K562 (cell line): ENCODE measurements around the gene SLC40A1.

Experiments
- CBX2 ChIP-seq: fragments of 200-600 bp; sonication (generic); IDR thresholded peaks from one replicate; pipeline ENCODE4 v1.6.1; 2012; ENCODE audit warnings: mild to moderate bottlenecking, low read length, inconsistent platforms; ENCODE audit not compliant: insufficient read depth, poor library complexity, severe bottlenecking
- CHD4 ChIP-seq: fragments of 200-600 bp; sonication (generic); IDR thresholded peaks from 3 replicates; pipeline ENCODE4 v1.6.1; 2012; ENCODE audit warnings: low read depth, mild to moderate bottlenecking, mixed read lengths, low read length, inconsistent platforms; ENCODE audit not compliant: insufficient read depth, insufficient replicate concordance, poor library complexity, severe bottlenecking
- CREB1 ChIP-seq, 2 experiments: sonication (generic) in 1 of 2; formaldehyde crosslinking in 1 of 2; IDR thresholded peaks; 2 replicates each; pipeline versions ENCODE4 v1.6.1 to v1.8.0; 2012 to 2022; ENCODE audit warnings: inconsistent platforms in 1 of 2, mild to moderate bottlenecking in 1 of 2, missing genetic modification reagents in 1 of 2, moderate library complexity in 1 of 2
- CTCF ChIP-seq, 3 experiments: IDR thresholded peaks in 2 of 3; conservative IDR thresholded peaks in 1 of 3; 2 replicates each; pipeline ENCODE4 v1.5.1; 2011 to 2012; ENCODE audit warnings: low read length in 3 of 3, mild to moderate bottlenecking in 3 of 3, control low read depth in 2 of 3, improper control_type of control experiment in 1 of 3, inconsistent platforms in 1 of 3, low read depth in 1 of 3, mixed read lengths in 1 of 3, moderate library complexity in 1 of 3; ENCODE audit not compliant: insufficient read depth in 2 of 3
- EZH2 ChIP-seq: IDR thresholded peaks from 2 replicates; pipeline ENCODE4 v1.6.1; 2012; ENCODE audit warnings: low read depth, mild to moderate bottlenecking, inconsistent platforms, low read length, borderline replicate concordance
- FOXK1 ChIP-seq: sonication (generic); formaldehyde crosslinking; IDR thresholded peaks from 2 replicates; pipeline ENCODE4 v1.8.0; 2022; ENCODE audit warnings: missing genetic modification reagents, mild to moderate bottlenecking, borderline replicate concordance
- MYNN ChIP-seq, 2 experiments: sonication (generic); formaldehyde crosslinking in 1 of 2; IDR thresholded peaks; 2 replicates each; pipeline versions ENCODE4 v1.5.0 to v1.6.1; 2016 to 2020; ENCODE audit warnings: antibody characterized with exemption in 1 of 2, missing genetic modification reagents in 1 of 2
- POLR2A ChIP-seq: fragments of 450-650 bp; conservative IDR thresholded peaks from 2 replicates; pipeline ENCODE4 v1.6.1; 2016
- REST ChIP-seq, 2 experiments: fragments of 450-650 bp; formaldehyde crosslinking in 1 of 2; IDR thresholded peaks; 2 replicates each; pipeline versions ENCODE4 v1.4.0 to v1.6.1; 2014 to 2020; ENCODE audit warnings: mild to moderate bottlenecking in 2 of 2, borderline replicate concordance in 1 of 2, low read depth in 1 of 2
- SIN3A ChIP-seq, 2 experiments: fragments of 150-350 bp in 1 of 2; IDR thresholded peaks; 2 replicates each; pipeline ENCODE4 v1.6.1; 2011 to 2016; ENCODE audit warnings: borderline replicate concordance in 2 of 2, low read depth in 2 of 2, low read length in 2 of 2, mild to moderate bottlenecking in 2 of 2, moderate library complexity in 2 of 2; ENCODE audit not compliant: control insufficient read depth in 1 of 2
- TF ChIP-seq, protein P1 (sequence below): conservative IDR thresholded peaks from 2 replicates; pipeline ENCODE4 v1.6.1; 2011; ENCODE audit warnings: low read depth, mild to moderate bottlenecking, low read length; ENCODE audit not compliant: control insufficient read depth

DNA sequence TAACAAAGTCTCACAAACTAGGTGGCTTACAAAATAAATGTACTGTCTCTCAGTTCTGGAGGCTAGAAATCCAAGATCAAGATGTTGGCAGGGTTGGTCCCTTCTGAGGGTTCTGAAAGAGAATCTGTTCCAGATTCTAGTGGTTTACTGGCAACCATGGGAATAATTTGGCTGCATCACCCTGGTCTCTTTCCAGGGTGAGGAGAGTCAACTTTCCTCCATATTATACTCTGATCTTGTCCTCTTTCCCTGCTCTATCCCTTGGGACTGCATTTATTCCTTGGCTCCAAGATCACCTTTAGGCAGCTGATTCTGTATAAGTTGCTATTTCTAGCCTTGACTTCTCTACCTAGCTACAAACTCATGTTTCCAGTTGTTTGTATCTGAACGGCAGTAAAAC lies 35.2 kb downstream of the SLC40A1 start:
- TF ChIP-seq CTCF (IDR thresholded peaks at IDR 0.05 in 2 of 3, conservative IDR thresholded peaks at IDR 0.05 in 1 of 3; ENCODE audit: insufficient read depth in 2 of 3, low read depth in 1 of 3, low read length in 3 of 3), result no peak
- TF ChIP-seq, protein P1, sequence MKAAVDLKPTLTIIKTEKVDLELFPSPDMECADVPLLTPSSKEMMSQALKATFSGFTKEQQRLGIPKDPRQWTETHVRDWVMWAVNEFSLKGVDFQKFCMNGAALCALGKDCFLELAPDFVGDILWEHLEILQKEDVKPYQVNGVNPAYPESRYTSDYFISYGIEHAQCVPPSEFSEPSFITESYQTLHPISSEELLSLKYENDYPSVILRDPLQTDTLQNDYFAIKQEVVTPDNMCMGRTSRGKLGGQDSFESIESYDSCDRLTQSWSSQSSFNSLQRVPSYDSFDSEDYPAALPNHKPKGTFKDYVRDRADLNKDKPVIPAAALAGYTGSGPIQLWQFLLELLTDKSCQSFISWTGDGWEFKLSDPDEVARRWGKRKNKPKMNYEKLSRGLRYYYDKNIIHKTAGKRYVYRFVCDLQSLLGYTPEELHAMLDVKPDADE, result no peak
- TF ChIP-seq CREB1 (IDR thresholded peaks at IDR 0.05), result no peak
- TF ChIP-seq CREB1 (CRISPR knock-in tag; IDR thresholded peaks at IDR 0.05), result no peak
- no peak for TF ChIP-seq POLR2A
- TF ChIP-seq FOXK1, result no peak
- TF ChIP-seq EZH2, result no peak
- no peak for TF ChIP-seq CBX2
- no peak for TF ChIP-seq CHD4
- no peak for TF ChIP-seq REST (IDR thresholded peaks at IDR 0.05; ENCODE audit: borderline replicate concordance)
- no peak for TF ChIP-seq REST (CRISPR knock-in tag; IDR thresholded peaks at IDR 0.05; ENCODE audit: low read depth)
- no peak for TF ChIP-seq MYNN (IDR thresholded peaks at IDR 0.05)
- TF ChIP-seq MYNN (CRISPR knock-in tag; IDR thresholded peaks at IDR 0.05), result no peak
- TF ChIP-seq SIN3A (IDR thresholded peaks at IDR 0.05; ENCODE audit: borderline replicate concordance in 2 of 2, control insufficient read depth in 1 of 2, low read depth in 2 of 2, low read length in 2 of 2), result no peak
